ENCODE results near the gene CAMK2D.

Gene CAMK2D

GRCh38 chr4:113560579-113560978 lies 201.0 kb downstream of the CAMK2D start:
- TF ChIP-seq, protein P1, sequence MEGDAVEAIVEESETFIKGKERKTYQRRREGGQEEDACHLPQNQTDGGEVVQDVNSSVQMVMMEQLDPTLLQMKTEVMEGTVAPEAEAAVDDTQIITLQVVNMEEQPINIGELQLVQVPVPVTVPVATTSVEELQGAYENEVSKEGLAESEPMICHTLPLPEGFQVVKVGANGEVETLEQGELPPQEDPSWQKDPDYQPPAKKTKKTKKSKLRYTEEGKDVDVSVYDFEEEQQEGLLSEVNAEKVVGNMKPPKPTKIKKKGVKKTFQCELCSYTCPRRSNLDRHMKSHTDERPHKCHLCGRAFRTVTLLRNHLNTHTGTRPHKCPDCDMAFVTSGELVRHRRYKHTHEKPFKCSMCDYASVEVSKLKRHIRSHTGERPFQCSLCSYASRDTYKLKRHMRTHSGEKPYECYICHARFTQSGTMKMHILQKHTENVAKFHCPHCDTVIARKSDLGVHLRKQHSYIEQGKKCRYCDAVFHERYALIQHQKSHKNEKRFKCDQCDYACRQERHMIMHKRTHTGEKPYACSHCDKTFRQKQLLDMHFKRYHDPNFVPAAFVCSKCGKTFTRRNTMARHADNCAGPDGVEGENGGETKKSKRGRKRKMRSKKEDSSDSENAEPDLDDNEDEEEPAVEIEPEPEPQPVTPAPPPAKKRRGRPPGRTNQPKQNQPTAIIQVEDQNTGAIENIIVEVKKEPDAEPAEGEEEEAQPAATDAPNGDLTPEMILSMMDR (IDR thresholded peaks at IDR 0.05; ENCODE audit: extremely low read depth, missing control alignments) = no peak
- DNase-seq (ENCODE audit: low spot score) = no peak

DNA sequence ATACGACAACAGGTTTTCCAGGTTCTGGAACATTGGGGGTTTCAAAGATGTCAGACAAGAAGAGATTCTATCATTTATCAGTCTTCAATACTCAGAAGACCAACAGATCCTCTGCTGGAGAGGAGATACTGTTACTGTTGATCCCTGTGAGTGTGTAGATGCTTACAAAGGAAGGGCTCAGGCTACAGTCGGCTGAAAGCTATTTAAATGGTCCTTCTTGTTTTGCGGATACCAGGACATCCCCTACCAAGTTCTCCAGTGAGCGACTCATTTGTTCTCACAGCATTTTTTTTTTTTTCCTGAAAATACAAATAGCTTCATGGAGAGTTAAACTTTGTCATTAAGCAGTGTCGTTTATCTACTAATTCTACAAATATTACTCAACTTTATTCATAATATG lies 201.6 kb downstream of the CAMK2D start:
- TF ChIP-seq, protein P1 (IDR thresholded peaks at IDR 0.05; ENCODE audit: extremely low read depth, missing control alignments) = no peak
- DNase-seq (ENCODE audit: low spot score) = no peak

GRCh38 chr4:113556382-113557134 lies 205.0 kb downstream of the CAMK2D start:
- TF ChIP-seq, protein P1 (IDR thresholded peaks at IDR 0.05; ENCODE audit: extremely low read depth, missing control alignments) = no peak
- no peak for DNase-seq (ENCODE audit: low spot score)

DNA sequence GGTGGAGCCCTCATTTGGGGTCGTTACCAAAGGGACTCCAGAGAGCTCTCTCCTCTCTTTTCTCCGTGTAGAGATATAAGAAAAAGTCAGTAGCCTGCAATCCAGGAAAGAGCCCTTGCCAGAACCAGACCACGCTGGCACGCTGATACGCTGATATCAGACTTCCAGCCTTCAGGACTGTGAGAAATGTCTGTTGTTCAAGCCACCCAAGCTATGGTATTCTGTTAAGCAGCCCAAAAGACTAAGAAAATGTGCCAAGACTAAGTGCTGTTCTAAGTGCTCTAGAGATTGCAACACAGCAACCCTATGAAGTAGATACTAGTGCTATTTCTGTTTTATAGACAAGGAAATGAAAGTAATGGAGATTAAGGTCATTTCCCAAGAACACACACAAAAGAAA lies 205.7 kb downstream of the CAMK2D start:
- DNase-seq (ENCODE audit: low spot score) = no peak
- TF ChIP-seq, protein P1 (IDR thresholded peaks at IDR 0.05; ENCODE audit: extremely low read depth, missing control alignments) = no peak

GRCh38 chr4:113553082-113553481 lies 208.5 kb downstream of the CAMK2D start:
- DNase-seq (ENCODE audit: low spot score) = no peak
- TF ChIP-seq, protein P1 (IDR thresholded peaks at IDR 0.05; ENCODE audit: extremely low read depth, missing control alignments) = no peak

GRCh38 chr4:113550510-113550909 lies 211.0 kb downstream of the CAMK2D start:
- TF ChIP-seq, protein P1 (IDR thresholded peaks at IDR 0.05; ENCODE audit: extremely low read depth, missing control alignments) = no peak
- no peak for DNase-seq (ENCODE audit: low spot score)

DNA sequence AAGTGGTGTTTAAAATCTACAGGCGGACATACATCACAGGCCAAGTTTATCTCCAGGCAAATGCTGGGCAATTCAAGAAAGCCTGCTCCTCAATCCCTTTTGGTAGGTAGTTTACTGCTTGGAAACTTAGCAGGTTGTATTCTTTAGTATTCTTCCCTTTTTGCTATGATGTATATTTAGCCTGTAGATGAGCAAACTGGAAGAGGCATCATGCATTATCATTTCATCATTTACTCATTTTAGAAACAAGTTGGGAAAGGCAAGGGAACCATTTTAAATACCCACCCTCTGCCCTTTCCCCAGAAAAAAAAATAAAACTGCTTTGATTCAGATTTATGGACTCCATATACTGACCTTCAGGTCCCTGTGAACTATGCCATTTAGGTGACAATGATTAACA lies 213.2 kb downstream of the CAMK2D start:
- TF ChIP-seq, protein P1 (IDR thresholded peaks at IDR 0.05; ENCODE audit: extremely low read depth, missing control alignments) = no peak
- no peak for DNase-seq (ENCODE audit: low spot score)
